SK-N-SH treated with all-trans-retinoic acid at 6 μM for 48 hours (cell line): ENCODE data around the gene MMP11.

ENCODE experiments used
- ATAC-seq: fragments of 200-7000 bp; cut with Tn5 transposase; 3 replicates; pipeline ENCODE4 v1.9.1; 2020; ENCODE audit warnings: mild to moderate bottlenecking, moderate library complexity
- BACH2 ChIP-seq: fragments of 250-450 bp; sonication (Bioruptor Pico); IDR thresholded peaks from 2 replicates; pipeline ENCODE4 v1.9.0; 2021; ENCODE audit warnings: mild to moderate bottlenecking, borderline replicate concordance
- CSDC2 ChIP-seq: fragments of 250-450 bp; sonication (Bioruptor Pico); IDR thresholded peaks from 2 replicates; pipeline ENCODE4 v1.5.0; 2020; ENCODE audit warnings: mild to moderate bottlenecking, moderate library complexity
- CSRNP3 ChIP-seq: fragments of 250-450 bp; sonication (Bioruptor Pico); IDR thresholded peaks from 2 replicates; pipeline ENCODE4 v1.5.1; 2021; ENCODE audit warnings: mild to moderate bottlenecking, moderate library complexity
- ESRRG ChIP-seq: fragments of 250-450 bp; sonication (Bioruptor Pico); IDR thresholded peaks from 2 replicates; pipeline ENCODE4 v1.6.1; 2021; ENCODE audit warnings: mild to moderate bottlenecking
- ISL1 ChIP-seq: fragments of 250-450 bp; sonication (Bioruptor Pico); IDR thresholded peaks from 2 replicates; pipeline ENCODE4 v2.1.2; 2022; ENCODE audit warnings: mild to moderate bottlenecking, moderate library complexity
- OSR1 ChIP-seq: fragments of 250-450 bp; sonication (Bioruptor Pico); IDR thresholded peaks from 2 replicates; pipeline ENCODE4 v1.8.0; 2022; ENCODE audit warnings: moderate library complexity, mild to moderate bottlenecking, inconsistent platforms
- PATZ1 ChIP-seq: fragments of 250-450 bp; sonication (Bioruptor Pico); IDR thresholded peaks from 2 replicates; pipeline ENCODE4 v1.8.0; 2020; ENCODE audit warnings: mild to moderate bottlenecking, moderate library complexity, borderline replicate concordance
- POU6F1 ChIP-seq: fragments of 250-450 bp; sonication (Bioruptor Pico); IDR thresholded peaks from 2 replicates; pipeline ENCODE4 v1.8.0; 2021; ENCODE audit warnings: low read depth, mild to moderate bottlenecking, moderate library complexity, borderline replicate concordance
- PPARA ChIP-seq: fragments of 250-450 bp; sonication (Bioruptor Pico); IDR thresholded peaks from 2 replicates; pipeline ENCODE4 v1.5.0; 2020; ENCODE audit warnings: mild to moderate bottlenecking, borderline replicate concordance
- RARB ChIP-seq: fragments of 250-450 bp; sonication (Bioruptor Pico); IDR thresholded peaks from 2 replicates; pipeline ENCODE4 v1.8.0; 2021; ENCODE audit warnings: mild to moderate bottlenecking, moderate library complexity
- SNAI2 ChIP-seq: fragments of 250-450 bp; sonication (Bioruptor Pico); IDR thresholded peaks from 2 replicates; pipeline ENCODE4 v1.5.0; 2020; ENCODE audit warnings: mild to moderate bottlenecking, moderate library complexity
- TCF4 ChIP-seq: fragments of 250-450 bp; sonication (Bioruptor Pico); IDR thresholded peaks from 2 replicates; pipeline ENCODE4 v1.8.0; 2021; ENCODE audit warnings: mild to moderate bottlenecking, moderate library complexity, borderline replicate concordance
- TOX ChIP-seq: fragments of 250-450 bp; sonication (Bioruptor Pico); IDR thresholded peaks from 2 replicates; pipeline ENCODE4 v1.8.0; 2021; ENCODE audit warnings: mild to moderate bottlenecking, moderate library complexity, borderline replicate concordance
- TSHZ2 ChIP-seq: fragments of 250-450 bp; sonication (Bioruptor Pico); IDR thresholded peaks from 2 replicates; pipeline ENCODE4 v1.5.0; 2020; ENCODE audit warnings: mild to moderate bottlenecking, moderate library complexity
- ZC3H10 ChIP-seq: fragments of 250-450 bp; sonication (Bioruptor Pico); IDR thresholded peaks from 2 replicates; pipeline ENCODE4 v1.5.1; 2021; ENCODE audit warnings: mild to moderate bottlenecking, moderate library complexity
- ZFP3 ChIP-seq: fragments of 250-450 bp; sonication (Bioruptor Pico); IDR thresholded peaks from 2 replicates; pipeline ENCODE4 v1.5.0; 2020; ENCODE audit warnings: mild to moderate bottlenecking, moderate library complexity
- ZFP30 ChIP-seq: fragments of 450-650 bp; formaldehyde crosslinking; IDR thresholded peaks from 2 replicates; pipeline ENCODE4 v1.5.0; 2022; ENCODE audit warnings: mild to moderate bottlenecking, moderate library complexity
- ZNF565 ChIP-seq: fragments of 450-650 bp; formaldehyde crosslinking; conservative IDR thresholded peaks from 2 replicates; pipeline ENCODE4 v1.5.0; 2020; ENCODE audit warnings: low read depth, mild to moderate bottlenecking, moderate library complexity
- ZNF8 ChIP-seq: fragments of 450-650 bp; formaldehyde crosslinking; IDR thresholded peaks from 2 replicates; pipeline ENCODE4 v1.5.0; 2020; ENCODE audit warnings: mild to moderate bottlenecking, moderate library complexity

Gene MMP11

GRCh38 chr22:23786752-23787599 is 14.3 kb downstream of the MMP11 start, which contains the start of gene SMARCB1 (continued):
- no peak for TF ChIP-seq POU6F1
- TF ChIP-seq, all 23 proteins: peak for 8

GRCh38 chr22:23787600-23787896 is 14.9 kb downstream of the MMP11 start:
- TF ChIP-seq CSDC2 (CRISPR knock-in tag) (no peak), TOX (CRISPR knock-in tag) (no peak), PATZ1 (no peak), ZNF565 (CRISPR knock-in tag) (no peak), TSHZ2 (CRISPR knock-in tag) (no peak), POU6F1 (no peak), ZFP30 (CRISPR knock-in tag) (no peak), ISL1 (CRISPR knock-in tag) (no peak), ZFP3 (CRISPR knock-in tag) (no peak), SNAI2 (CRISPR knock-in tag) (no peak), CSRNP3 (CRISPR knock-in tag) (no peak)
- ATAC-seq: peak; percentile 27

GRCh38 chr22:23787910-23788309 is 15.3 kb downstream of the MMP11 start:
- no peak for ATAC-seq
- TF ChIP-seq RARB (CRISPR knock-in tag) (no peak), CSRNP3 (CRISPR knock-in tag) (no peak), ZC3H10 (CRISPR knock-in tag) (no peak), BACH2 (CRISPR knock-in tag) (no peak), ZFP30 (CRISPR knock-in tag) (no peak), ISL1 (CRISPR knock-in tag) (no peak), PPARA (CRISPR knock-in tag) (no peak), TOX (CRISPR knock-in tag) (no peak), ESRRG (CRISPR knock-in tag) (no peak), ZNF8 (CRISPR knock-in tag) (no peak), PATZ1 (no peak), CSDC2 (CRISPR knock-in tag) (no peak), TCF4 (CRISPR knock-in tag) (no peak), SNAI2 (CRISPR knock-in tag) (no peak), OSR1 (CRISPR knock-in tag) (no peak)
